ENCODE measurements around the gene PRDM11.

PRDM11 gene

GRCh38 chr11:45159781-45160365 is 13.4 kb downstream of the PRDM11 start:
- Mint-ChIP-seq H3K4me3 (no peak overlapping the region), H3K27me3 (no peaks in the 10 kb centered on the region), H3K36me3 (no peaks in the 10 kb centered on the region), H3K9me3 (ENCODE audit: low read depth) (no peaks in the 10 kb centered on the region), H3K4me1 (ENCODE audit: low read depth) (peaks cover 27% of the 10 kb centered on the region), H3K27ac (no peak overlapping the region)

DNA sequence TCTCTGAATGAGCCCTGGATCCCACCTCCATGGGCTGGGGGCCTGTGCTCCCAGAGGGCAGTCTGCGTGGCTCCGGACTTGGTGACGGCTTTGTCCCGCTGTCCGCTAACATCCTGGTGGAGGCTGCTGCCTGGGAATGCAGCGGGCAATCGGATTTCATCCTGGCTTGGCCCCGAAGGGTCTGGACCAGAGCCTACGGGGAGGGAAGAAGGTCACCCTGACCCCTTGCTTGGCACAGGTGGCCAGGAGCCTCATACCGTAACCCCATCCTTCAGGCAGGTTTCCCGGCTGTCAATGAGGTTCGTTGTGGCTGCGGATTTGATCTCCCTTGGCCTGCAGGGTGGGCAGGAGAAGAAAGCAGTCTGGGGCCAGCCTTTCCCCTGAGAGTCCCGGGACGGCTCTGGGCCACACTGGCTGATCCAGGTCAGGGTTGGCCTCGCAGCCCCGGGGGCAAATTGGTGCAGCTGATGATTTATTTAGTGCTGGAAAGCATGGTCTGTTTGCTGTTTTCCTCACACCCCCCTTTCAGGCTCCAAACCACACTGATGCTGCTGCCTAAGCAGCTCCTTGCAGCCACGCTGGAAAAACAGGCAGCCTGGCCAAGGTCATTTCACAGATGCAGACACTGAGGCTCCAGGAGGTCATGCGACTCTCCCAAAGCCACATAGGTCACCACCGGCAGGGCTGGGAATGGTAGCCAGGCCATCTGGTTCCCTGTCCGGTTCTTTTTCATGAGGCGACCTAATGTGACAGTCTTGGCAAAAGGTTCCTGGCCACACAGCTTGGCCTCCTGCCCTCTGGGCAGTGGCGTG is 15.0 kb downstream of the PRDM11 start:
- H3K4me1 Mint-ChIP-seq (ENCODE audit: low read depth): peaks cover 22% of the 10 kb centered on the region
- H3K4me3 Mint-ChIP-seq: no peak overlapping the region
- no peaks in the 10 kb centered on the region for H3K27me3 Mint-ChIP-seq
- no peaks in the 10 kb centered on the region for H3K9me3 Mint-ChIP-seq (ENCODE audit: low read depth)
- H3K36me3 Mint-ChIP-seq: no peaks in the 10 kb centered on the region
- no peak overlapping the region for H3K27ac Mint-ChIP-seq

GRCh38 chr11:45162064-45162375 is 15.6 kb downstream of the PRDM11 start:
- Mint-ChIP-seq H3K4me1 (ENCODE audit: low read depth) (peaks cover 19% of the 10 kb centered on the region), H3K9me3 (ENCODE audit: low read depth) (no peaks in the 10 kb centered on the region), H3K27me3 (no peaks in the 10 kb centered on the region), H3K4me3 (no peak overlapping the region), H3K27ac (no peak overlapping the region), H3K36me3 (no peaks in the 10 kb centered on the region)

DNA sequence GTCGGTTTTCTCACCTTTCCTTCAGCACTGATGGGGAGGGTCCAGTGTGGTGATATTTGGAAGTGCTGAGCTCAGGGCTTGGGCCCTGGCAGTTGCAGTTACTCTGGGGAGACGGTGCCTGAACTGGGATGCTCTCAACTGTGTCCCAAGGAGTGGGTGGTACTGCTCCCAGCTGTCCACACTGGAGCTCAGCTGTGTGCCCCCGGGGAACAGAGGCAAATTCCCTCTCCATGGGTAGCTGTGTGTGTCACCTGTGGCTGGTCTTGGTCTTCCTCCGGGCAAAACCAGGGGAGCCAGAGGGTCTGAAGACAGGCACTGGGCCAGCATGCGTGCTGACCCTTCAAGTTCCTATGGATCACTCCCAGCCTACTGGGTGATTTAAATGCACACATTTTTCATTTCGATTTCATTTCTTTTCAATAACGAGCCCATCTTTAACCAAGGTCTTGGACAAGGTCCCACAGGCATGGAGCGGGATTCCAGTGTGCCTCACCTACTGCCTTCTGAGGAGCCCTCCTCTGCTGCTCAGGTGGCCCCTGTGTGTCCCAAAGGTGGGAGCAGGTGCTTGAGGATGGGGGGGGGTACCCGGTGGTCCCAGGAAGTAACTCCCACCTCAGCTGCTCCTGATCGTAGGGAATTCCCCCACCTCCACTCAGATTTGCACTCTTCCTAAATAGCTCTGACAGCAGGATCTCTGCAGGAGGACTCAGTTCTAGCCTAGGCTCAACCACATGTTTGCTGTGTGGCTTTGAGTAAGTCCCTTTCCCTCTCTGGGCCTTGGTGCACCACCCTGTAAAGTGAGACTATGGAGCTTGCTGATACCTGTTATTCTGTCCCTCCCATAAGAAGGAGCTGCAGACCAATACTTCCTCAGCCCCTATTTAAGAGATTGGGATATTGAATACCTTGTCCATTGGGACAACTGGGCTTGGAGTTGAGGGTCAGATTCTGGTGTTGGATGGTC is 16.8 kb downstream of the PRDM11 start:
- Mint-ChIP-seq H3K9me3 (ENCODE audit: low read depth) (no peaks in the 10 kb centered on the region), H3K4me1 (ENCODE audit: low read depth) (peaks cover 17% of the 10 kb centered on the region), H3K4me3 (no peak overlapping the region), H3K27ac (no peak overlapping the region), H3K36me3 (no peaks in the 10 kb centered on the region), H3K27me3 (no peaks in the 10 kb centered on the region)

GRCh38 chr11:45163956-45164575 is 17.6 kb downstream of the PRDM11 start:
- H3K27ac Mint-ChIP-seq: no peak overlapping the region
- H3K9me3 Mint-ChIP-seq (ENCODE audit: low read depth): no peaks in the 10 kb centered on the region
- peaks cover 17% of the 10 kb centered on the region for H3K4me1 Mint-ChIP-seq (ENCODE audit: low read depth)
- no peaks in the 10 kb centered on the region for H3K27me3 Mint-ChIP-seq
- H3K4me3 Mint-ChIP-seq: no peak overlapping the region
- peaks cover under 1% of the 10 kb centered on the region for H3K36me3 Mint-ChIP-seq

DNA sequence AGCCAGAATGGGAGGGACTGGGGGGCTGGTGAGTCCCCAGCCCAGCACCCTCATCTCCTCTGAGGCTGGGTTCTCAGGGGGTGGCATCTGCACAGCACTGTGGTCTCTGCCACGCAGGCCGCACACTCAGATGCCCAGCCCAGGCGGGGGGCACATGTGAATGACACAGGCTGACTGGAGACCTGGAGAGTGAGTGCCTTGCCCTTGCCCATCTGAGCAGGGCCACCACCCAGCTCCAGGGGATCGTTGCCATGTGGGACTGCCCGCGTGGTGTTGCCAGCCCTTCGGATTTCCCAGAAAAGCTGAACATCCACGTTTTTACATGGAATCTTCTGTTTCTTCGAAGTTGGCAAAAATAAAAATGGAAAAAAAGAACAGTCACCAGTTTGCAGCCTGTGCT is 18.9 kb downstream of the PRDM11 start:
- no peaks in the 10 kb centered on the region for H3K27me3 Mint-ChIP-seq
- H3K36me3 Mint-ChIP-seq: peaks cover 3% of the 10 kb centered on the region
- H3K4me1 Mint-ChIP-seq (ENCODE audit: low read depth): peaks cover 24% of the 10 kb centered on the region
- H3K4me3 Mint-ChIP-seq: no peak overlapping the region
- no peak overlapping the region for H3K27ac Mint-ChIP-seq
- no peaks in the 10 kb centered on the region for H3K9me3 Mint-ChIP-seq (ENCODE audit: low read depth)

DNA sequence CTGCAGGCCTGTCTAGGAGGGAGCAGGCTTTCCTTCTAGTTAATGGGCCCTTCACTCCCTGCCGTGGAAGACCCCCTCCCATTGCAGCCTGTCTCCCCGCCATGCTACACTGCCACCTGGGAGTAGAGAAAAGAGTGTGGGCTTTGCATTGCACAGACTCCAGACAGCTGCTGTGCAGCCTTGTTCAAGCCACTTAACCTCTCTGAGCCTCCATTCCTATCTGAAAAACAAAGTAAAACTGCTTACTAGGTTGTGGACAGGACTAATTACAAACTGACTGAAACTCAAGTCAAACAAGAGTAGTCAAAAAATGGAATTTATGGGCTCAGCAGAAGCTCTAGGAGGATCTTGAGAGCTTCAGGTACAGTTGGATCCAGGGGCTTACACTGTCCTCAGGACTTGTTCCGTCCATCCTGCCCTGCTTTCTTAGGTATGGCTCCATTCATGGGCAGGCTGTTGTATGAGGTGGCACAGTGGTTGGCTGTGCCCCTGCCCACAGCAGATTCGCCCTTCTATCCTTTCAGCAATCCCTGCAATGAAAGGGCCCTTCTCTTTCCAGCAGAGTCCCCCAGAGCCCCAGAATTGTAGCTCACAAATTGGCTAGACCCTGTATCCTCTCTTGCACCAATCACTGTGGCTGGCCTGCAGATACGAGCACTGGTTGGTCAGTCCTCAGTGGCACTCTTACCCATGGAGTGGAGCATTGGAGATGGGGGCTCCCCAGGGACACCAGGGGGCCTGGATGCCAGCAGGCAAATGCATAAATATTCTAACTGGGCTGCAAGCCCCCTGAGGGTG is 19.6 kb downstream of the PRDM11 start:
- H3K4me1 Mint-ChIP-seq (ENCODE audit: low read depth): peaks cover 27% of the 10 kb centered on the region
- H3K36me3 Mint-ChIP-seq: peaks cover 3% of the 10 kb centered on the region
- no peaks in the 10 kb centered on the region for H3K27me3 Mint-ChIP-seq
- H3K9me3 Mint-ChIP-seq (ENCODE audit: low read depth): no peaks in the 10 kb centered on the region
- no peak overlapping the region for H3K27ac Mint-ChIP-seq
- H3K4me3 Mint-ChIP-seq: no peak overlapping the region

GRCh38 chr11:45166604-45166897 is 20.1 kb downstream of the PRDM11 start:
- H3K27ac Mint-ChIP-seq: no peak overlapping the region
- H3K36me3 Mint-ChIP-seq: peaks cover 3% of the 10 kb centered on the region
- peaks cover 27% of the 10 kb centered on the region for H3K4me1 Mint-ChIP-seq (ENCODE audit: low read depth)
- no peak overlapping the region for H3K4me3 Mint-ChIP-seq
- no peaks in the 10 kb centered on the region for H3K27me3 Mint-ChIP-seq
- H3K9me3 Mint-ChIP-seq (ENCODE audit: low read depth): no peaks in the 10 kb centered on the region

DNA sequence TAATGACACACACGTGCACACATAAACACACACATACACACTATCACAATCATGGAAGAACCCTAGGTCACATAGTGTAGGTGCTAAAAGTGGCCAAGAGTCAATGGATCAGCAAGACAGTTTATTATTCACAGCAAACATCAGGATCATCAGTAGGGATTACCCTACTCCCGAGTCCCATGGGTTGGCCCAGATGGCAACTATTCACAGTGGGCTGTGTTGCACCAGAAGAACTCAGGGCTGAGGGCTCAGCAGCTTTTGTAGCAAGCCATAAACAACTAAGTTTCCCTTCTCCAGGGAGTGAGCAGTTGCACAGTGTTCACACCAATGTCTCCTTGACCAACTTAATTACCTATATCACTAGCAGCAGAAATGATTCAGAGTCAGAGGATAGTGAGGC is 20.8 kb downstream of the PRDM11 start:
- H3K27me3 Mint-ChIP-seq: no peaks in the 10 kb centered on the region
- H3K9me3 Mint-ChIP-seq (ENCODE audit: low read depth): no peaks in the 10 kb centered on the region
- H3K4me1 Mint-ChIP-seq (ENCODE audit: low read depth): peaks cover 27% of the 10 kb centered on the region
- H3K36me3 Mint-ChIP-seq: peaks cover 3% of the 10 kb centered on the region
- no peak overlapping the region for H3K27ac Mint-ChIP-seq
- no peak overlapping the region for H3K4me3 Mint-ChIP-seq

DNA sequence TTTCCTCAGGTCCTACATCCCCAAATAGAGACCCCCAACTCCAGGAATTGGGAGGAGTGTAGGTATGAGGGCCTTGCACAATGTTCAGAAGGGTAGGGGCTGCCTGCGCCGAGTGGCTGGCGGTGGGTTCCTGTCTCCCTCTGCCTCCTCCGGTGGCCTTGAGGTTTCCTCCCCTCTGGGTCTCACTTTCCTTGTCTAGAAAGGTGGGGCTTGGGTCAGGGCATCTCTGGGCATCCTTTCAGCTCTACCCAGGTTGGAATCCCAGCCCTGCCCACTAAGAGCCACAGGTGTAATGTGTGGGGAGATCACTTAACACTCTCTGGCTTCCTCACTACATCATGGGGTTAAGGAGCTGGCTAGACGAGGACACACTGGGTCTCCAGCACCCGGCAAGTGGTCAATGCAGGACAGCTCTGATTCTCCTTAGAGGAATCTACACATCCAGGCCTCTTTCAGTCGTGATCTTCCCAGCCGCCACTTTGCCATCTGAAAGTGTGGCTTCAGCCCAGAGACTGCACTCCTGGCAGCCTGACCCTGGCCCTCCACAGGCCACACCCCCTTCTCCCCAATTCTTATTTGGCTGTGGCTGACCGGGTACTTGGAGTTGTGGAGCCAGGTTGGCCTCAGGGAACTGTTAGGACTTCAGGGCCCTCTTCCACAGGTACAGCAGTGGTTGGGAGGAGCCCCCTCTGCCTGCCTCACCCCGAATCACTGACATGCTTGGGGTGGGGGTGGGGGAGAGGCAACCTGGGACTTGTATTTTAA is 22.1 kb downstream of the PRDM11 start:
- H3K27ac Mint-ChIP-seq: no peak overlapping the region
- H3K27me3 Mint-ChIP-seq: no peaks in the 10 kb centered on the region
- H3K4me3 Mint-ChIP-seq: no peak overlapping the region

DNA sequence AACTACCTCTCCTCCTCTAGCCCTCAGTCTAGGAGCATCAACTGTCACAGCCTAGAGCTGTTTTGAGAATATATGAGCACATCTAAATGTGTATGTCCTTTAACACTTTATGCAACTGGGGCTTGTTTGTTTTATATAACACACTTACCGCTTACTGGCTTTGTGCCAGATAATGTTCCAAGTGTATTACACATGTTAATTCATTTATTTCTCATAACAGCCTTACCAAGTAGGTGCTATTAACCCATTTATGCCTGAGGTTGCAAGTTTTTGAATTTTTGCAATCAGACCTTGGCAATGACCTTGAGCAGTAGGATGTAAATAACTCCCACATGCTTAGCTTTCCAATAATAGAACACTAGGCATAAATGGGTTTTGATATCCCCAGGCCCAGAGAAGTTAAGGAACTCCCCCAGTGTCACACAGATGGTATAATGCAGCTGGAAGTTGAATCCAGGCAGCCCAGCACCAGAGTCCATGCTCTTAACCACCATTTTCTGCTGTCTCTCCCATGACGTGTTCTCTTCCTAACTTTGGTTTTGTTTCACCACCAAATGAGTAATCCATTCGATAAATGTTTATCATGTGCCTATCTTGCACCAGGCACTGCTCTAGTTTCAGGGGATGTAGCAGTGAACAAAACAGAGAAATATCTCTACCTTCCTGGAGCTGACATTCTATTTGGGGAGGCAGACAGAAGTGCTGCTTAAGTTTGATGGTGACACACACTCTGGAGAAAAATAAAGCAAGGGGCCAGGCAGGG is 23.1 kb downstream of the PRDM11 start:
- Mint-ChIP-seq H3K27me3 (no peaks in the 10 kb centered on the region), H3K4me3 (no peak overlapping the region), H3K27ac (no peak overlapping the region), H3K4me1 (ENCODE audit: low read depth) (peaks cover 13% of the 10 kb centered on the region), H3K9me3 (ENCODE audit: low read depth) (no peaks in the 10 kb centered on the region), H3K36me3 (peaks cover 3% of the 10 kb centered on the region)

More for the DNA sequence above, 22.1 kb downstream of the PRDM11 start:
- peaks cover 20% of the 10 kb centered on the region for H3K4me1 Mint-ChIP-seq (ENCODE audit: low read depth)
- H3K9me3 Mint-ChIP-seq (ENCODE audit: low read depth): no peaks in the 10 kb centered on the region
- H3K36me3 Mint-ChIP-seq: peaks cover 3% of the 10 kb centered on the region

DNA sequence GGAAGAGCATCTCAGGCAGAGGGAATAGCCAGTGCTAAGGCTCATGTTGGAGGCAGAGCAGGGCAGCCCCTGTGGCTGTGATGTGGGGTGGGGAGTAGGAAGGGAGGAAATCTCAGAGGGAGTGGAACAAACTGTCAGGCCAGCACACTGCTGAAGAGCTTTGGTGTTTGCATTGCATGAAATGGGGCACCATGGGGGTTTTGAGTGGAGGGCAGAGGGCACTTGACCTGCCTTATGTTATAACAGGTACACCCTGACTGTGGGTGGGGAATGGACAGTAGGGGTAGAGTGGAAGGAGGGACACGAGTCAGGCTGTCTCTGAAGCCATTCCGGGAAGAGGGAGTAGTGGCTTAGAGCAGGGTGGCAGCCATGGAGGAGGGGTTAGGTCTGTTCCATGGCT is 24.0 kb downstream of the PRDM11 start:
- no peaks in the 10 kb centered on the region for H3K27me3 Mint-ChIP-seq

DNA sequence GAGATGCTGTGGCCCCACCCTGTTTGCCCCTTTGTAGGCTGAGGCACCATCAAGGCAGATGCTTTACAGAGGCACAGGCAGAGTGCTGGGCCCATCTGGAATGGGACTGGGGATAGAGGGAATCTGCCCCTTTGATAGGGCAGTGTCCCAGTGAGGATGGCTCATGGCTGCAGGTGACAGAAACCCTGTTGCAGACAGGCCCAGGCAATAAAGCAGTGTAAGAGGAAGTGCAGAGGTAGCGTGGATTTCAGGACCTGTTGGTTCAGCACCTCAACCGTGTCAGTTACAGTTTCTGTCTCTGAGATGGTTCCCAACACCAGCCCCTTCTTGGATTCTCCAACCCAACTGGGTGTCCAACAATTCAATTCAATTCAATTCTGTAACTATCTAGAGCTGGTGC is 25.1 kb downstream of the PRDM11 start:
- H3K27me3 Mint-ChIP-seq: no peaks in the 10 kb centered on the region

More for the DNA sequence above, 24.0 kb downstream of the PRDM11 start:
- Mint-ChIP-seq H3K4me1 (ENCODE audit: low read depth) (peaks cover 13% of the 10 kb centered on the region), H3K9me3 (ENCODE audit: low read depth) (no peaks in the 10 kb centered on the region), H3K27ac (no peak overlapping the region), H3K4me3 (no peak overlapping the region), H3K36me3 (peaks cover 3% of the 10 kb centered on the region)

More for the DNA sequence above, 25.1 kb downstream of the PRDM11 start:
- no peak overlapping the region for H3K4me3 Mint-ChIP-seq
- H3K36me3 Mint-ChIP-seq: peaks cover 3% of the 10 kb centered on the region
- H3K9me3 Mint-ChIP-seq (ENCODE audit: low read depth): no peaks in the 10 kb centered on the region
- peaks cover 13% of the 10 kb centered on the region for H3K4me1 Mint-ChIP-seq (ENCODE audit: low read depth)
- no peak overlapping the region for H3K27ac Mint-ChIP-seq

All from activated naive CD8-positive, alpha-beta T cell (primary cell).